Right kidney (tissue), 1 donor: ENCODE results near the gene VSNL1.

Source experiments
- DNase-seq: peaks from one replicate; pipeline ENCODE4 v3.0.0-alpha.2; 2016

VSNL1 gene

GRCh38 chr2:17581831-17582230 lies 41.3 kb downstream of the VSNL1 start:
- DNase-seq = no peak

GRCh38 chr2:17583166-17583565 lies 42.7 kb downstream of the VSNL1 start:
- no peak for DNase-seq

- no peak for DNase-seq
Observed at GRCh38 chr2:17583646-17584045, 43.1 kb downstream of the VSNL1 start.

- DNase-seq = no peak
Observed at GRCh38 chr2:17584689-17585088, 44.2 kb downstream of the VSNL1 start.

- DNase-seq = no peak
Observed at GRCh38 chr2:17587469-17587868, 47.0 kb downstream of the VSNL1 start.

GRCh38 chr2:17588031-17588430 lies 47.5 kb downstream of the VSNL1 start:
- DNase-seq = no peak

GRCh38 chr2:17589406-17590035 lies 49.0 kb downstream of the VSNL1 start:
- no peak for DNase-seq

- DNase-seq = no peak
Observed at GRCh38 chr2:17590342-17590911, 49.9 kb downstream of the VSNL1 start.

GRCh38 chr2:17591846-17592245 lies 51.4 kb downstream of the VSNL1 start:
- DNase-seq = no peak

- no peak for DNase-seq
Observed at GRCh38 chr2:17592731-17593409, 52.4 kb downstream of the VSNL1 start.

GRCh38 chr2:17593445-17593840 lies 52.9 kb downstream of the VSNL1 start:
- no peak for DNase-seq

- DNase-seq = no peak
Observed at GRCh38 chr2:17593841-17594491, 53.5 kb downstream of the VSNL1 start.

GRCh38 chr2:17594533-17595401 lies 54.3 kb downstream of the VSNL1 start:
- DNase-seq = no peak

- no peak for DNase-seq
Observed at GRCh38 chr2:17599617-17600016, 59.1 kb downstream of the VSNL1 start.

- no peak for DNase-seq
Observed at GRCh38 chr2:17600556-17601204, 60.2 kb downstream of the VSNL1 start.

GRCh38 chr2:17604050-17604449 lies 63.6 kb downstream of the VSNL1 start:
- DNase-seq = no peak

GRCh38 chr2:17605696-17606095 lies 65.2 kb downstream of the VSNL1 start:
- no peak for DNase-seq

- no peak for DNase-seq
Observed at GRCh38 chr2:17606851-17607250, 66.4 kb downstream of the VSNL1 start.

- DNase-seq = no peak
Observed at GRCh38 chr2:17607379-17607778, 66.9 kb downstream of the VSNL1 start.

GRCh38 chr2:17608251-17608650 lies 67.8 kb downstream of the VSNL1 start:
- no peak for DNase-seq

GRCh38 chr2:17610521-17610920 lies 70.0 kb downstream of the VSNL1 start:
- no peak for DNase-seq

- no peak for DNase-seq
Observed at GRCh38 chr2:17611036-17611435, 70.5 kb downstream of the VSNL1 start.
